ENCODE data around the gene SUGCT.

- no peak for TF ChIP-seq EZH2phosphoT487 (IDR thresholded peaks at IDR 0.05; ENCODE audit: low read length)
- no peak for TF ChIP-seq CTCF (IDR thresholded peaks at IDR 0.05; ENCODE audit: low read length)
Observed at GRCh38 chr7:40525764-40526163, 391.0 kb downstream of the SUGCT start.
